Measurements from ENCODE around the gene PGBD2. TPM values are rescaled to one million over a fixed set of nuclear protein-coding genes. Genes with fewer than 3 reads are reported as not detected.

Gene PGBD2
- total and polyA plus RNA-seq, 9 of the 15 experiments (the other 6 are each of a cell fraction or from before 2014, with no cell fraction given): 11.9 to 21.8 (median 14.7) TPM

DNA sequence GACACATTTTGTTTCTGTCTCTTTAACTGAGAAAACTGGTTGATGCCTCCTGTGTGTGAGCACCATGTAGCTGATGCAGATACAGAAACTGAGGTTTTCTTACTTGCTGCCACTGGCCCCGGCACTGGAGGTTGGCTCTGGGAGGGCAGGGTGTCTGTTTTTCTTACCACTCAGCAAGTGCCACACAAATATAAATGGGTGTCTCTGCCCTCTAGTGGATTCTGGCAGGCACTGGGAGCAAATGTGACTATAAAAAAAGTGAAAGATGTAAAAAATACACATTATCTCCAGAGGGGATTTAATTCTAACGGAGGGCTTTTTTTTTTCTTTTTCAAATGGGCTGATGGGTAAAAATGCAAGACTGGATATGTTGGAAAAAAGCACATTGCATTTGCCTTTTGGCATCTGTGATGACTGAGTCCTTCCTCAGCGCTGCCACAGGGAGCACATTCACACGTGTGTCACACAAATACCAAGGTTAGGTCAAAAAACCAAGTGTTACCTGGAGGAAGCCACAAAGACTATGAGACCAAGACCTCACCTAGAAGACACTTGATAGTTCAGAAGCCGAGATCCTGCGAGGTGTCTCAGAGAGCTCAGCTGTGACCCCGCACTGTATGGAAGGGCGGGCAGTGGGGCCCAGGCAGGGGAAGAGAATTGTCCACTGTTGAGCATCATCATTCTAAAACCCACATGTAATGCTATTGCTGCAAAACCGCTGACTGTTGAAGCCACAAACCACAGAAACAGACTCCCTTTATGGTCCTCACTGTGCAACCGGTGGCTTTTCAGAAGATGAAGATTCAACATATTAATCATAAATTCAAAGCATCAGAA is 18.9 kb downstream of the PGBD2 start (continued):
- TF ChIP-seq, protein P1, sequence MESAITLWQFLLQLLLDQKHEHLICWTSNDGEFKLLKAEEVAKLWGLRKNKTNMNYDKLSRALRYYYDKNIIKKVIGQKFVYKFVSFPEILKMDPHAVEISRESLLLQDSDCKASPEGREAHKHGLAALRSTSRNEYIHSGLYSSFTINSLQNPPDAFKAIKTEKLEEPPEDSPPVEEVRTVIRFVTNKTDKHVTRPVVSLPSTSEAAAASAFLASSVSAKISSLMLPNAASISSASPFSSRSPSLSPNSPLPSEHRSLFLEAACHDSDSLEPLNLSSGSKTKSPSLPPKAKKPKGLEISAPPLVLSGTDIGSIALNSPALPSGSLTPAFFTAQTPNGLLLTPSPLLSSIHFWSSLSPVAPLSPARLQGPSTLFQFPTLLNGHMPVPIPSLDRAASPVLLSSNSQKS (CRISPR knock-in tag; IDR thresholded peaks at IDR 0.05): no peak
- TF ChIP-seq FOXK1 (CRISPR knock-in tag; IDR thresholded peaks at IDR 0.05; ENCODE audit: borderline replicate concordance): 0 out of 2 replicates have a peak, but pooled peaks have one; percentile 20
- peak; percentile 63; the same call in 1 of the 2 replicates for TF ChIP-seq KAT7 (CRISPR knock-in tag; IDR thresholded peaks at IDR 0.05; ENCODE audit: borderline replicate concordance)
- TF ChIP-seq NCOA1 (IDR thresholded peaks at IDR 0.05; ENCODE audit: low read depth): no peak
- TF ChIP-seq, protein P2, sequence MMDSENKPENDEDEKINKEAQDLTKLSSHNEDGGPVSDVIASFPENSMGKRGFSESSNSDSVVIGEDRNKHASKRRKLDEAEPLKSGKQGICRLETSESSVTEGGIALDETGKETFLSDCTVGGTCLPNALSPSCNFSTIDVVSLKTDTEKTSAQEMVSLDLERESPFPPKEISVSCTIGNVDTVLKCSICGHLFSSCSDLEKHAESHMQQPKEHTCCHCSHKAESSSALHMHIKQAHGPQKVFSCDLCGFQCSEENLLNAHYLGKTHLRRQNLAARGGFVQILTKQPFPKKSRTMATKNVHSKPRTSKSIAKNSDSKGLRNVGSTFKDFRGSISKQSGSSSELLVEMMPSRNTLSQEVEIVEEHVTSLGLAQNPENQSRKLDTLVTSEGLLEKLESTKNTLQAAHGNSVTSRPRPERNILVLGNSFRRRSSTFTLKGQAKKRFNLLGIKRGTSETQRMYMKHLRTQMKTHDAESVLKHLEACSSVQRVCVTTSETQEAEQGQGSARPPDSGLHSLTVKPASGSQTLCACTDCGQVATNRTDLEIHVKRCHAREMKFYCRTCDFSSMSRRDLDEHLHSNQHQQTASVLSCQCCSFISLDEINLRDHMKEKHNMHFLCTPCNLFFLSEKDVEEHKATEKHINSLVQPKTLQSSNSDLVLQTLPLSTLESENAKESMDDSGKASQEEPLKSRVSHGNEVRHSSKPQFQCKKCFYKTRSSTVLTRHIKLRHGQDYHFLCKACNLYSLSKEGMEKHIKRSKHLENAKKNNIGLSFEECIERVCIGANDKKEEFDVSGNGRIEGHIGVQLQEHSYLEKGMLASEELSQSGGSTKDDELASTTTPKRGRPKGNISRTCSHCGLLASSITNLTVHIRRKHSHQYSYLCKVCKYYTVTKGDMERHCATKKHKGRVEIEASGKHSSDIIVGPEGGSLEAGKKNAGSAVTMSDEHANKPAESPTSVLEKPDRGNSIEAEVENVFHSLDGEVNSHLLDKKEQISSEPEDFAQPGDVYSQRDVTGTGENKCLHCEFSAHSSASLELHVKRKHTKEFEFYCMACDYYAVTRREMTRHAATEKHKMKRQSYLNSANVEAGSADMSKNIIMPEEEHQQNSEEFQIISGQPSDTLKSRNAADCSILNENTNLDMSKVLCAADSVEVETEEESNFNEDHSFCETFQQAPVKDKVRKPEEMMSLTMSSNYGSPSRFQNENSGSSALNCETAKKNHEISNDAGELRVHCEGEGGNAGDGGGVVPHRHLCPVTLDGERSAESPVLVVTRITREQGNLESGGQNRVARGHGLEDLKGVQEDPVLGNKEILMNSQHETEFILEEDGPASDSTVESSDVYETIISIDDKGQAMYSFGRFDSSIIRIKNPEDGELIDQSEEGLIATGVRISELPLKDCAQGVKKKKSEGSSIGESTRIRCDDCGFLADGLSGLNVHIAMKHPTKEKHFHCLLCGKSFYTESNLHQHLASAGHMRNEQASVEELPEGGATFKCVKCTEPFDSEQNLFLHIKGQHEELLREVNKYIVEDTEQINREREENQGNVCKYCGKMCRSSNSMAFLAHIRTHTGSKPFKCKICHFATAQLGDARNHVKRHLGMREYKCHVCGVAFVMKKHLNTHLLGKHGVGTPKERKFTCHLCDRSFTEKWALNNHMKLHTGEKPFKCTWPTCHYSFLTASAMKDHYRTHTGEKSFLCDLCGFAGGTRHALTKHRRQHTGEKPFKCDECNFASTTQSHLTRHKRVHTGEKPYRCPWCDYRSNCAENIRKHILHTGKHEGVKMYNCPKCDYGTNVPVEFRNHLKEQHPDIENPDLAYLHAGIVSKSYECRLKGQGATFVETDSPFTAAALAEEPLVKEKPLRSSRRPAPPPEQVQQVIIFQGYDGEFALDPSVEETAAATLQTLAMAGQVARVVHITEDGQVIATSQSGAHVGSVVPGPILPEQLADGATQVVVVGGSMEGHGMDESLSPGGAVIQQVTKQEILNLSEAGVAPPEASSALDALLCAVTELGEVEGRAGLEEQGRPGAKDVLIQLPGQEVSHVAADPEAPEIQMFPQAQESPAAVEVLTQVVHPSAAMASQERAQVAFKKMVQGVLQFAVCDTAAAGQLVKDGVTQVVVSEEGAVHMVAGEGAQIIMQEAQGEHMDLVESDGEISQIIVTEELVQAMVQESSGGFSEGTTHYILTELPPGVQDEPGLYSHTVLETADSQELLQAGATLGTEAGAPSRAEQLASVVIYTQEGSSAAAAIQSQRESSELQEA (IDR thresholded peaks at IDR 0.05; ENCODE audit: low read depth): no peak
- TF ChIP-seq, protein P3, sequence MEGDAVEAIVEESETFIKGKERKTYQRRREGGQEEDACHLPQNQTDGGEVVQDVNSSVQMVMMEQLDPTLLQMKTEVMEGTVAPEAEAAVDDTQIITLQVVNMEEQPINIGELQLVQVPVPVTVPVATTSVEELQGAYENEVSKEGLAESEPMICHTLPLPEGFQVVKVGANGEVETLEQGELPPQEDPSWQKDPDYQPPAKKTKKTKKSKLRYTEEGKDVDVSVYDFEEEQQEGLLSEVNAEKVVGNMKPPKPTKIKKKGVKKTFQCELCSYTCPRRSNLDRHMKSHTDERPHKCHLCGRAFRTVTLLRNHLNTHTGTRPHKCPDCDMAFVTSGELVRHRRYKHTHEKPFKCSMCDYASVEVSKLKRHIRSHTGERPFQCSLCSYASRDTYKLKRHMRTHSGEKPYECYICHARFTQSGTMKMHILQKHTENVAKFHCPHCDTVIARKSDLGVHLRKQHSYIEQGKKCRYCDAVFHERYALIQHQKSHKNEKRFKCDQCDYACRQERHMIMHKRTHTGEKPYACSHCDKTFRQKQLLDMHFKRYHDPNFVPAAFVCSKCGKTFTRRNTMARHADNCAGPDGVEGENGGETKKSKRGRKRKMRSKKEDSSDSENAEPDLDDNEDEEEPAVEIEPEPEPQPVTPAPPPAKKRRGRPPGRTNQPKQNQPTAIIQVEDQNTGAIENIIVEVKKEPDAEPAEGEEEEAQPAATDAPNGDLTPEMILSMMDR (IDR thresholded peaks at IDR 0.05 in 2 of 3, conservative IDR thresholded peaks at IDR 0.05 in 1 of 3; ENCODE audit: insufficient read depth in 2 of 3, low read depth in 1 of 3, low read length in 3 of 3): peak; percentile 68 to 77 (median 71)
- TF ChIP-seq, protein P4, sequence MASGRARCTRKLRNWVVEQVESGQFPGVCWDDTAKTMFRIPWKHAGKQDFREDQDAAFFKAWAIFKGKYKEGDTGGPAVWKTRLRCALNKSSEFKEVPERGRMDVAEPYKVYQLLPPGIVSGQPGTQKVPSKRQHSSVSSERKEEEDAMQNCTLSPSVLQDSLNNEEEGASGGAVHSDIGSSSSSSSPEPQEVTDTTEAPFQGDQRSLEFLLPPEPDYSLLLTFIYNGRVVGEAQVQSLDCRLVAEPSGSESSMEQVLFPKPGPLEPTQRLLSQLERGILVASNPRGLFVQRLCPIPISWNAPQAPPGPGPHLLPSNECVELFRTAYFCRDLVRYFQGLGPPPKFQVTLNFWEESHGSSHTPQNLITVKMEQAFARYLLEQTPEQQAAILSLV (tag; IDR thresholded peaks at IDR 0.05): no peak
- no peak for TF ChIP-seq SP1 (CRISPR knock-in tag; IDR thresholded peaks at IDR 0.05)
- TF ChIP-seq STAT5A (IDR thresholded peaks at IDR 0.05; ENCODE audit: borderline replicate concordance, low read length): no peak
- TF ChIP-seq, protein P5, sequence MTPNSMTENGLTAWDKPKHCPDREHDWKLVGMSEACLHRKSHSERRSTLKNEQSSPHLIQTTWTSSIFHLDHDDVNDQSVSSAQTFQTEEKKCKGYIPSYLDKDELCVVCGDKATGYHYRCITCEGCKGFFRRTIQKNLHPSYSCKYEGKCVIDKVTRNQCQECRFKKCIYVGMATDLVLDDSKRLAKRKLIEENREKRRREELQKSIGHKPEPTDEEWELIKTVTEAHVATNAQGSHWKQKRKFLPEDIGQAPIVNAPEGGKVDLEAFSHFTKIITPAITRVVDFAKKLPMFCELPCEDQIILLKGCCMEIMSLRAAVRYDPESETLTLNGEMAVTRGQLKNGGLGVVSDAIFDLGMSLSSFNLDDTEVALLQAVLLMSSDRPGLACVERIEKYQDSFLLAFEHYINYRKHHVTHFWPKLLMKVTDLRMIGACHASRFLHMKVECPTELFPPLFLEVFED (CRISPR knock-in tag; conservative IDR thresholded peaks at IDR 0.05): no peak
